DMS53 treated with DMSO at 0.1 percent for 48 hours (cell line): ENCODE results near the gene FPGS.
A peak's percentile ranks its signal among the peaks of the same experiment; 100 is the strongest.

Experiments used
- DNase-seq: peaks from one replicate; lab custom pipeline; 2025; ENCODE audit not compliant: unreplicated experiment; lab: John Stamatoyannopoulos, UW

FPGS gene

DNA sequence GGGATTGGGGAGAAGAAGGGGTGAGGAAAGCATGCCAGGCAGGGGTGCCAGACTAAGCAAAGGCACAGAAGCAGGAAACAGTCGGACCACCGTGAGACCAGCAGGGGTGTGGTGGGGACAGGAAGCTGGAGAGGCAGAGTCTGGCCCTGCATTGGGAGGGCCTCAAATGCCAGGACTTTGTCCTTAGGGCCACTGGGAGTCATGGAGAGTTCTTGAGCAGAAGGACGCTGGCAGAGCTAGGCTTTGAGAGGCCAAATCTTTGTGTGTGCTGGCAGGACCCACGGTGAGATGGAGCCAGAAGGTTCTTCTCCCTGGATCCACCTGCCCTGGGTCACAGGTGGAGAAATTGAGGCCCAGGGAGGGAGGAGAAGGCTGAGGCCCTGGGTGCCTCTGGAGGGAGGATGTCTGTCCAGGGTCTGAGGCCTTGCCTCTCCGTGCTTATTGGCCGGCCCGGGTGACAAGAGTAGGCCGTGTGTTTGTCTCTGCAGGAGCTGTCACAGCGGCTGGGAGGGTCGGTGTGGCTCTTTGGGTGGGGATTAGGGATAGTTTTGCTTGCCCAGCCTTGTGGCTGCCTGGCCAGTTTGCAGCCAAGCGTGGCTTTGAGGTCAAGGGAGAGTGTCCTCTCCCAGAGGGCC is 53.5 kb downstream of the FPGS start:
- DNase-seq = no peak

DNA sequence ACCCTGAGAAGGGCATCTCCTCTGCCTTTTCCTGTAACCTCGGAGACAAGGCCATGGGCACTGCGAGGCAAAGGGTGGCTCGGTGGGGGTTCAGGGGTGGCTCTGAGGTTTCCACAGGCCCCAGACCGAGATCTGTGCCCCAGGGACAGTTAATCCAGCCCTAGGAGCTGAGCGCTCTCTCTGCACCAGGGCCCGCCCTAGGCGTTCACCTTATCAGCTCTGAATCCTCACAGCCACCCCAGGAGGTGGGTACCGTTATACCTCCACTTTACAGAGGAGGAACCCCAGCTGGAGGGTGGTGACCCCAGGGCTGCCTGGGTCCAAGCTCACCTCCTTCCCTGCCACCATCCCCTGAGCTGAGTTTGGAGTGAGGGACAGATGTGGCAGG is 54.0 kb downstream of the FPGS start:
- DNase-seq = no peak

DNA sequence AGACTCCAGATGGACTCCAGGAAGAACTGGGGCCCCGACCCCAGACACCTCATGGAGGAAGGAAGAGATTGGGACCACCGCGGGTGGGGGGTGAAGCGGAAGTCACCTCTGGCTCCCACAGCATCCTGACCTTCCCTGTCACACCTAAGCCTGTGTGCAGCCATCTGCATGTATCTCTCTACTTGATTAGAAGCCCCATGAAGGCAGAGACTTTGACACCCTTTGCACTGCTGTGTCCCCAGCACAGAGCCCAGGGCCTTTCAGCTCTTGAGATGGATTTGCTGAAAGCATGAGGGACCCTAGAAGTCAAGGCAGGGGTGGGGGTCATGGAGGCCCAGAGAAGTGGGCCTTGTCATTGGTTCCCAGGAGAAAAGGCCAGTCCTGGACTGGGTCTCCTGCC is 54.6 kb downstream of the FPGS start:
- no peak for DNase-seq

- DNase-seq = peak; percentile 36
Measured at GRCh38 chr9:127858041-127858512, 55.4 kb downstream of the FPGS start.

GRCh38 chr9:127860260-127860659 is 57.6 kb downstream of the FPGS start:
- DNase-seq = no peak

GRCh38 chr9:127860779-127861178 is 58.1 kb downstream of the FPGS start:
- DNase-seq = no peak

GRCh38 chr9:127862075-127863011 is 59.7 kb downstream of the FPGS start:
- DNase-seq = no peak

DNA sequence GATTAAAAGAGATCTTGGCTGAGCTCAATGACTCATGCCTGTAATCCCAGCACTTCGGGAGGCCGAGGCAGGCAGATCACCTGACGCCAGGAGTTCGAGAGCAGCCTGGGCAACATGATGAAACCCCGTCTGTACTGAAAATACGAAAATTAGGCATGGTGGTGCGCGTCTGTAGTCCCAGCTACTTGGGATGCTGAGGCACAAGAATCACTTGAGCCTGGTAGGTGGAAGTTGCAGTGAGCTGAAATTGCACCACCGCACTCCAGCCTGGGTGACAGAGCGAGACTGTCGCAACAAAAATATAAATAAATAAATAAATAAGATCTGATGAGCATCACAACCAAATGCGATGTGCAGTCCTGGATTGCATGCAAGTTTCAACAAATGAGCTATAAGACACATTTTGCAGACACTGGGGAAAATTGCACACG is 60.5 kb downstream of the FPGS start:
- DNase-seq = no peak
